ENCODE measurements around the gene ZNF784. TPM values are rescaled to one million over a fixed set of nuclear protein-coding genes. Genes with fewer than 3 reads are reported as not detected.

The ZNF784 gene
- total and polyA plus RNA-seq, 4 donors, result 0.79 to 6.0 (median 3.8) TPM

- H3K27me3 ChIP-seq (ENCODE audit: control insufficient read depth in 4 of 4, insufficient read depth in 4 of 4, low read length in 3 of 4), result no peaks in the 10 kb centered on the region
- TF ChIP-seq ATF3 (IDR thresholded peaks at IDR 0.05) (no peak), HNF4G (IDR thresholded peaks at IDR 0.05) (no peak), RXRA (IDR thresholded peaks at IDR 0.05) (no peak), FOXA1 (IDR thresholded peaks at IDR 0.05) (no peak), NR2F2 (IDR thresholded peaks at IDR 0.05) (no peak), GABPA (IDR thresholded peaks at IDR 0.05 in 1 of 2, conservative IDR thresholded peaks at IDR 0.05 in 1 of 2) (no peak), HNF4A (conservative IDR thresholded peaks at IDR 0.05) (no peak), FOXA2 (IDR thresholded peaks at IDR 0.05) (no peak), SP1 (IDR thresholded peaks at IDR 0.05) (no peak), JUND (IDR thresholded peaks at IDR 0.05) (no peak), ZBTB33 (IDR thresholded peaks at IDR 0.05) (no peak), MAX (IDR thresholded peaks at IDR 0.05) (no peak), EGR1 (IDR thresholded peaks at IDR 0.05; ENCODE audit: low read depth in 2 of 2) (no peak), REST (IDR thresholded peaks at IDR 0.05) (no peak), RAD21 (IDR thresholded peaks at IDR 0.05) (no peak), YY1 (IDR thresholded peaks at IDR 0.05) (no peak)
- H3K4me3 ChIP-seq (ENCODE audit: low read depth in 1 of 3, low read length in 3 of 3), result no peak overlapping the region
- H3K27ac ChIP-seq (ENCODE audit: low read depth in 1 of 2, low read length in 2 of 2), result no peak overlapping the region
- H3K36me3 ChIP-seq (ENCODE audit: control insufficient read depth in 4 of 4, insufficient read depth in 3 of 4, low read depth in 1 of 4, low read length in 3 of 4), result peaks cover 0 to 20% (median 13%) of the 10 kb centered on the region in 4 donors
- no peaks in the 10 kb centered on the region for H3K9me3 ChIP-seq (ENCODE audit: control insufficient read depth in 4 of 4, low read length in 3 of 4)
- no peak for DNase-seq (ENCODE audit: low spot score)
- 99% methylated on average over 38 of the region's 38 CpGs for WGBS
- H3K9ac ChIP-seq (ENCODE audit: low read depth in 1 of 2, low read length in 2 of 2), result no peak overlapping the region
- H3K4me1 ChIP-seq (ENCODE audit: control insufficient read depth in 4 of 4, insufficient read depth in 4 of 4, low read length in 3 of 4), result no peaks in the 10 kb centered on the region
These were observed 7.9 kb downstream of the ZNF784 start for GRCh38 chr19:55616395-55616875.

GRCh38 chr19:55615543-55616394 lies 8.6 kb downstream of the ZNF784 start:
- no peaks in the 10 kb centered on the region for H3K9me3 ChIP-seq (ENCODE audit: control insufficient read depth in 4 of 4, low read length in 3 of 4)
- H3K27ac ChIP-seq (ENCODE audit: low read depth in 1 of 2, low read length in 2 of 2), result no peak overlapping the region
- H3K36me3 ChIP-seq (ENCODE audit: control insufficient read depth in 4 of 4, insufficient read depth in 3 of 4, low read depth in 1 of 4, low read length in 3 of 4), result peaks cover 0 to 20% (median 11%) of the 10 kb centered on the region in 4 donors
- DNase-seq (ENCODE audit: low spot score), result no peak
- no peaks in the 10 kb centered on the region for H3K4me1 ChIP-seq (ENCODE audit: control insufficient read depth in 4 of 4, insufficient read depth in 4 of 4, low read length in 3 of 4)
- 97% methylated on average over 88 of the region's 88 CpGs for WGBS
- H3K4me3 ChIP-seq (ENCODE audit: low read depth in 1 of 3, low read length in 3 of 3), result no peak overlapping the region
- H3K9ac ChIP-seq (ENCODE audit: low read depth in 1 of 2, low read length in 2 of 2), result no peak overlapping the region
- no peak for TF ChIP-seq FOXA1 (IDR thresholded peaks at IDR 0.05)
- no peak for TF ChIP-seq YY1 (IDR thresholded peaks at IDR 0.05)
- TF ChIP-seq EGR1 (IDR thresholded peaks at IDR 0.05; ENCODE audit: low read depth in 2 of 2), result no peak
- TF ChIP-seq HNF4G (IDR thresholded peaks at IDR 0.05), result no peak
- no peaks in the 10 kb centered on the region for H3K27me3 ChIP-seq (ENCODE audit: control insufficient read depth in 4 of 4, insufficient read depth in 4 of 4, low read length in 3 of 4)
